HL-60 (cell line): ENCODE results near the gene ACSL6.

Source experiments
- CTCF ChIP-seq: IDR thresholded peaks from one replicate; pipeline ENCODE4 v1.5.1; 2011; ENCODE audit warnings: low read length, control low read depth, inconsistent platforms; ENCODE audit not compliant: insufficient read depth
- POLR2AphosphoS5 ChIP-seq: IDR thresholded peaks from 2 replicates; pipeline ENCODE4 v1.6.1; 2012; ENCODE audit warnings: low read depth
- REST ChIP-seq: IDR thresholded peaks from 2 replicates; pipeline ENCODE4 v1.6.1; 2012; ENCODE audit warnings: low read depth; ENCODE audit not compliant: insufficient replicate concordance

GRCh38 chr5:132017316-132017715, 5.9 kb upstream of the ACSL6 start:
- TF ChIP-seq REST (no peak), POLR2AphosphoS5 (no peak), CTCF (no peak)
